GM12878 (cell line): ENCODE measurements around the gene FZR1. TPM values are rescaled to one million over a fixed set of nuclear protein-coding genes. Genes with fewer than 3 reads are reported as not detected.

ENCODE experiments used
- ATAC-seq: fragments of 200-7000 bp; cut with Tn5 transposase; 3 replicates; pipeline ENCODE4 v1.9.1; 2020; ENCODE audit warnings: mild to moderate bottlenecking, moderate library complexity
- BruUV-seq: library from RNA; stranded (reverse); fragments of 400-500 nt; replicated peaks from 2 replicates; lab custom pipeline; 2021; lab: Mats Ljungman, UMichigan
- CTCF ChIA-PET: fragments of 300-600 bp; sonication (Branson Sonifier 250); formaldehyde crosslinking; extraction: SDS; loops from one replicate; lab custom pipeline; 2021; ENCODE audit warnings: inconsistent platforms; lab: Yijun Ruan, JAX
- POLR2A ChIA-PET: fragments of 350-600 bp; formaldehyde crosslinking; extraction: SDS; loops from one replicate; lab custom pipeline; 2021; ENCODE audit warnings: inconsistent platforms; lab: Charles Lee
- RAD21 ChIA-PET: fragments of 300-600 bp; sonication (Branson Sonifier 250); formaldehyde crosslinking; loops from one replicate; lab custom pipeline; 2023; ENCODE audit warnings: antibody characterized with exemption; ENCODE audit not compliant: unreplicated experiment; lab: Charles Lee
- SMC1A ChIA-PET: fragments of 300-600 bp; sonication (Branson Sonifier 250); formaldehyde crosslinking; loops from one replicate; lab custom pipeline; 2023; ENCODE audit not compliant: unreplicated experiment, uncharacterized antibody; lab: Charles Lee
- DNase-seq: peaks from one replicate; pipeline ENCODE4 v3.0.0-alpha.2; 2011; ENCODE audit warnings: low read depth, low spot score
- FAIRE-seq: peaks from 3 replicates; lab custom pipeline; 2011; peaks lifted over from hg19 to GRCh38; lab: Jason Lieb, UNC
- H2AFZ ChIP-seq: 2 replicates; pipeline ENCODE4 v1.6.0; 2011; ENCODE audit warnings: low read depth, low read length, control low read depth; ENCODE audit not compliant: control insufficient read depth
- H3K27ac ChIP-seq: 2 replicates; pipeline ENCODE4 v1.5.1; 2011; ENCODE audit warnings: control low read depth; ENCODE audit not compliant: control insufficient read depth, insufficient read depth
- H3K27me3 ChIP-seq, 2 experiments: replicated peaks in 1 of 2; 2 replicates each; pipeline versions ENCODE4 v1.6.0 to v1.6.1; 2011; ENCODE audit warnings: low read length in 1 of 2; ENCODE audit not compliant: control insufficient read depth in 2 of 2, insufficient read depth in 2 of 2
- H3K36me3 ChIP-seq, 2 experiments: 2 replicates each; pipeline ENCODE4 v1.5.1; 2011; ENCODE audit warnings: low read length in 1 of 2; ENCODE audit not compliant: control insufficient read depth in 2 of 2, insufficient read depth in 2 of 2
- H3K4me1 ChIP-seq: 2 replicates; pipeline ENCODE4 v1.6.1; 2011; ENCODE audit warnings: mild to moderate bottlenecking, low read length, moderate library complexity, mixed read lengths; ENCODE audit not compliant: control insufficient read depth, insufficient read depth
- H3K4me2 ChIP-seq: 2 replicates; pipeline ENCODE4 v1.6.0; 2011; ENCODE audit warnings: control low read depth; ENCODE audit not compliant: control insufficient read depth, insufficient read depth
- H3K4me3 ChIP-seq: fragments of 200-600 bp; sonication (generic); 2 replicates; pipeline ENCODE4 v1.5.1; 2016
- H3K79me2 ChIP-seq: 2 replicates; pipeline ENCODE4 v1.6.0; 2011; ENCODE audit warnings: low read length; ENCODE audit not compliant: control insufficient read depth, insufficient read depth
- H3K9ac ChIP-seq: 2 replicates; pipeline ENCODE4 v1.8.0; 2011; ENCODE audit warnings: low read length, control low read depth, mixed read lengths; ENCODE audit not compliant: control insufficient read depth, insufficient read depth
- H3K9me3 ChIP-seq: replicated peaks from 3 replicates; pipeline ENCODE4 v1.5.1; 2011; ENCODE audit warnings: mild to moderate bottlenecking, low read length; ENCODE audit not compliant: control insufficient read depth, insufficient read depth
- H4K20me1 ChIP-seq: 2 replicates; pipeline ENCODE4 v1.6.0; 2011; ENCODE audit not compliant: control insufficient read depth, insufficient read depth
- BACH1 ChIP-seq: fragments of 450-650 bp; IDR thresholded peaks from 2 replicates; pipeline ENCODE4 v1.6.1; 2017; ENCODE audit warnings: mild to moderate bottlenecking, borderline replicate concordance
- CBX3 ChIP-seq: fragments of 200-600 bp; sonication (generic); IDR thresholded peaks from 2 replicates; pipeline ENCODE4 v1.6.1; 2016; ENCODE audit warnings: low read depth, borderline replicate concordance
- CTCF ChIP-seq, 3 experiments: IDR thresholded peaks in 2 of 3; conservative IDR thresholded peaks in 1 of 3; 2 replicates each; pipeline ENCODE4 v1.5.1; 2011; ENCODE audit warnings: low read depth in 3 of 3, low read length in 3 of 3, mild to moderate bottlenecking in 3 of 3, control low read depth in 2 of 3, moderate library complexity in 2 of 3, inconsistent platforms in 1 of 3, mixed read lengths in 1 of 3; ENCODE audit not compliant: control insufficient read depth in 2 of 3, insufficient read depth in 1 of 3; ENCODE audit errors: extremely low read depth in 1 of 3
- EP300 ChIP-seq, 2 experiments: fragments of 150-350 bp in 1 of 2; IDR thresholded peaks; 2 replicates each; pipeline ENCODE4 v1.6.1; 2011 to 2012; ENCODE audit warnings: low read depth in 2 of 2, low read length in 2 of 2, borderline replicate concordance in 1 of 2, improper control_type of control experiment in 1 of 2, inconsistent platforms in 1 of 2; ENCODE audit not compliant: control insufficient read depth in 1 of 2
- IKZF1 ChIP-seq: fragments of 450-650 bp; conservative IDR thresholded peaks from 2 replicates; pipeline ENCODE4 v1.6.1; 2017; ENCODE audit warnings: antibody characterized with exemption, mild to moderate bottlenecking
- KLF5 ChIP-seq: fragments of 450-650 bp; IDR thresholded peaks from 2 replicates; pipeline ENCODE4 v1.6.1; 2014; ENCODE audit warnings: mild to moderate bottlenecking; ENCODE audit not compliant: partially characterized antibody
- NR2C1 ChIP-seq: fragments of 450-650 bp; IDR thresholded peaks from 2 replicates; pipeline ENCODE4 v1.6.1; 2017; ENCODE audit warnings: antibody characterized with exemption, mild to moderate bottlenecking, moderate library complexity
- NR2F1 ChIP-seq: fragments of 450-650 bp; conservative IDR thresholded peaks from 2 replicates; pipeline ENCODE4 v1.6.1; 2017; ENCODE audit warnings: mild to moderate bottlenecking
- PAX8 ChIP-seq: fragments of 450-650 bp; IDR thresholded peaks from 2 replicates; pipeline ENCODE4 v1.6.1; 2017; ENCODE audit warnings: mild to moderate bottlenecking, moderate library complexity
- POLR2AphosphoS5 ChIP-seq: IDR thresholded peaks from 2 replicates; pipeline ENCODE4 v1.6.1; 2011; ENCODE audit warnings: mild to moderate bottlenecking, low read length, inconsistent platforms
- SIX5 ChIP-seq: IDR thresholded peaks from 2 replicates; pipeline ENCODE4 v1.6.1; 2011; ENCODE audit warnings: mild to moderate bottlenecking, low read depth, low read length, moderate library complexity; ENCODE audit not compliant: severe bottlenecking
- SMARCA5 ChIP-seq: fragments of 450-650 bp; IDR thresholded peaks from 2 replicates; pipeline ENCODE4 v1.6.1; 2017; ENCODE audit warnings: mild to moderate bottlenecking
- STAT1 ChIP-seq: fragments of 450-650 bp; conservative IDR thresholded peaks from 2 replicates; pipeline ENCODE4 v1.6.1; 2014; ENCODE audit warnings: antibody characterized with exemption, mild to moderate bottlenecking
- TAF1 ChIP-seq: IDR thresholded peaks from 2 replicates; pipeline ENCODE4 v1.6.1; 2011; ENCODE audit warnings: mild to moderate bottlenecking, low read depth, low read length, borderline replicate concordance
- TARDBP ChIP-seq: IDR thresholded peaks from 2 replicates; pipeline ENCODE4 v1.6.1; 2016; ENCODE audit warnings: borderline replicate concordance
- ZBTB40 ChIP-seq: fragments of 450-650 bp; IDR thresholded peaks from 2 replicates; pipeline ENCODE4 v1.6.1; 2016; ENCODE audit warnings: mild to moderate bottlenecking, moderate library complexity, borderline replicate concordance
- ZNF217 ChIP-seq: fragments of 450-650 bp; IDR thresholded peaks from 2 replicates; pipeline ENCODE4 v1.6.1; 2017; ENCODE audit warnings: antibody characterized with exemption, mild to moderate bottlenecking
- WGBS: methylation state at CpG from one replicate; pipeline ENCODE4 v1.1.6; 2016; ENCODE audit warnings: low lambda C conversion rate; ENCODE audit not compliant: insufficient replicate concordance, insufficient coverage; ENCODE audit errors: missing lambda C conversion rate; 5-methylcytosine and 5-hydroxymethylcytosine counted together
- in situ Hi-C: fragments of 300-500 bp; cut with MboI; formaldehyde crosslinking; loops from 9 replicates; pipeline ENCODE4 v1.14.3; 2018; ENCODE audit warnings: mixed read lengths
- intact Hi-C: fragments of 100-400 bp; cut with micrococcal nuclease; formaldehyde crosslinking; loops from one replicate; pipeline ENCODE4 v1.14.2; 2022; ENCODE audit not compliant: unreplicated experiment
- polyA plus RNA-seq, 11 experiments: library from polyadenylated mRNA; depleted of rRNA in 4 of 11; unstranded in 6 of 11; stranded (reverse) in 5 of 11; fragments of >200 nt; fragmentation: Nextera tagmentation in 4 of 11; fragmentation: Illumina TruSeq in 1 of 11; extraction: Ambion mirVana in 4 of 11; extraction: Trizol in 1 of 11; gene quantifications; 1 replicate in 1 of 11; 2 replicates in 10 of 11; pipeline versions ENCODE4 v1.2.1 to v1.2.3, GENCODE V29; 2011 to 2016; ENCODE audit warnings: inconsistent platforms in 2 of 11, missing spikeins in 2 of 11, low read depth in 1 of 11
- total RNA-seq, 4 experiments: library from RNA; depleted of rRNA in 3 of 4; stranded (reverse); fragments of >200 nt in 3 of 4; fragmentation: Illumina TruSeq in 1 of 4; extraction: Trizol in 1 of 4; gene quantifications; 2 replicates each; pipeline versions ENCODE4 v1.2.1 to v1.2.3, GENCODE V29; 2013 to 2021

The FZR1 gene
- total and polyA plus RNA-seq, 10 of the 15 experiments (the other 5 are each of a cell fraction or from before 2014, with no cell fraction given) = 0.11 to 44.2 (median 29.3) TPM

DNA sequence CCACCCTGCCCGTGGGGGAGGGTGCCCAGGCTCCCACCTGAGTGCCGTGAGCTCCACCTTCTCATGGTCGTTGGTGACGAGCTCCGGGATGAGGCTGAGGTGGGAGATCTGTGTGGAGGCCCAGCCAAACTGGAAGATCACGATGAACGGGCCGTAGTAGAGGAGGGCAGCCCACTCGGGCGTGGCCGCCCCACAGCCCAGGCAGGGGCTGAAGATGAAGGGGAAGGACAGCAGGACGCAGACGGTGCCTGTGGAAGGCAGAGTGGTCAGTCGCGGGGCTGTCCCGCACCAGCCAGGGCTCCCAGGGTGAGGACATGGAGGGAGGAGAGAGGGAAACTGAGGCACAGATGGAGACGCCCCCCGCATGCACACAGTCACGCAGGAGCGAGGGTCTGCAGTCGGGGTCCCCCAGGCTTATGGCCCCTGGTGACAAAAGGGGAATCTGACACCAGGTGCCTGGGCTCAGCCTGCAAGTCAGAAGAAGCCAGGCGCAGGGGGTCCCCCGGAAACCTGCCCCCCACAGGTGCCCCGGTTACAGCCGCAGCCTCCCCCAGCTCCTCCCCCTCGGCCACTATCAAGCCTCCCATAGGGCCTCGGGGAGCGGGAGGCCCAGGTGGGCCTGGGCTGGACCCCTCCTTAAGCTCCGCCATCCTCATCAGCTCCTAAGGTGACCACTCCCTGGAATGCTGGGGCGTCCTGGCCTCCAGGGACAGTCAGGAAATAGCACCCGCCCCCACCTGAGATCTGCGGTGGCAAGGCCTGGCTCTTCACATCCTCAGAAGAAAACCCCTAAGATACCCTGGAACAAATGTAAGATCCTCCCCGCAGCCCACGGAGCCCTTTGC, 45.1 kb downstream of the FZR1 start (continued):
- TF ChIP-seq ZBTB40 = no peak
- TF ChIP-seq KLF5 = no peak
- no peak for TF ChIP-seq CBX3
- 0 out of 2 replicates have a peak, but pooled peaks have one; percentile 18 for TF ChIP-seq IKZF1
- TF ChIP-seq STAT1 = no peak
- TF ChIP-seq NR2F1 = no peak

- no peak overlapping the region for H3K4me3 ChIP-seq
- no peak overlapping the region for H3K9ac ChIP-seq
- ChIA-PET SMC1A (no interaction called here), CTCF (no interaction called here), RAD21 (no interaction called here), POLR2A (interaction anchor here (0.6 to 0.7 kb wide), 2 partner anchors 15 to 62 kb away, joined by 5 read pairs; no protein-coding TSS in a partner anchor)
- no peak for FAIRE-seq
- H3K27ac ChIP-seq = no peak overlapping the region
- peaks cover 0 to 2% of the 10 kb centered on the region in 2 experiments; a peak in 3 of 4 replicates for H3K36me3 ChIP-seq
- no TSS peak for BruUV-seq
- H3K27me3 ChIP-seq = no peaks in the 10 kb centered on the region
- no peak overlapping the region for H2AFZ ChIP-seq
- H4K20me1 ChIP-seq = no peaks in the 10 kb centered on the region
- TF ChIP-seq SMARCA5 (no peak), ZNF217 (no peak), NR2C1 (no peak), CTCF (IDR thresholded peaks at IDR 0.05 in 2 of 3, conservative IDR thresholded peaks at IDR 0.05 in 1 of 3; ENCODE audit: control insufficient read depth in 2 of 3, extremely low read depth in 1 of 3, insufficient read depth in 1 of 3, low read depth in 3 of 3, low read length in 3 of 3) (no peak), BACH1 (no peak), TARDBP (no peak), EP300 (IDR thresholded peaks at IDR 0.05; ENCODE audit: borderline replicate concordance in 1 of 2, control insufficient read depth in 1 of 2, low read depth in 2 of 2, low read length in 2 of 2) (no peak), SIX5 (no peak), POLR2AphosphoS5 (no peak), TAF1 (no peak), PAX8 (no peak)
- H3K79me2 ChIP-seq = peaks cover 33% of the 10 kb centered on the region
- peaks cover 28% of the 10 kb centered on the region for H3K4me1 ChIP-seq
- intact Hi-C loops = no loop called here
- no peaks in the 10 kb centered on the region for H3K9me3 ChIP-seq
- in situ Hi-C loops = no loop called here
- no peak for ATAC-seq
- DNase-seq = no peak
- WGBS = 75% methylated on average over 9 of the region's 9 CpGs
- no peak overlapping the region for H3K4me2 ChIP-seq
These were observed 45.6 kb downstream of the FZR1 start for GRCh38 chr19:3551792-3552095.
